ENCODE data around the gene ECSCR.

DNA sequence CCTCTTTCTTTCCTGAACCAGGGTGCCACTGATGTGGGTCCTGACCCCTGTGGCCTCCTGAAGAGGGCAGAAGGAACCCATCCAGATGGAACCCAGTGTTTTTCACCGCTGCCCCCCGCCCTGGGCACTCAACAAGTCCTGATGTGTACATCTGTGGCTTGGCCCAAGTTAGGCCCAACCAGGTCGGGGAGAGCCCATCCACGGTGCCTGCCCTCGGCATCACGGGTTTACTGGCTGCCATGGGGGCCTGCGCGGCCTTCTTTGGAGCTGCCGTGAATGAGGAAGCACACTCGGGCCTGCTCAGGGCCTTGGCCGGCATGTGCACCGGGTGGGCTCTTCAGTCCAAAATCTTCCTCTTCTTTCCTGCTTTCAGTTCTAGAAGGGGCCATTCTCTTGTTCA lies 5.8 kb downstream of the ECSCR start:
- TF ChIP-seq ZFP3 (CRISPR knock-in tag; IDR thresholded peaks at IDR 0.05) (no peak), PPARA (CRISPR knock-in tag; IDR thresholded peaks at IDR 0.05; ENCODE audit: borderline replicate concordance) (no peak), ARNTL (CRISPR knock-in tag; IDR thresholded peaks at IDR 0.05; ENCODE audit: borderline replicate concordance, low read depth) (no peak), SNAI2 (CRISPR knock-in tag; IDR thresholded peaks at IDR 0.05) (no peak), ZFP30 (CRISPR knock-in tag; IDR thresholded peaks at IDR 0.05) (no peak), OSR1 (CRISPR knock-in tag; IDR thresholded peaks at IDR 0.05) (no peak)
- TF ChIP-seq, protein P1, sequence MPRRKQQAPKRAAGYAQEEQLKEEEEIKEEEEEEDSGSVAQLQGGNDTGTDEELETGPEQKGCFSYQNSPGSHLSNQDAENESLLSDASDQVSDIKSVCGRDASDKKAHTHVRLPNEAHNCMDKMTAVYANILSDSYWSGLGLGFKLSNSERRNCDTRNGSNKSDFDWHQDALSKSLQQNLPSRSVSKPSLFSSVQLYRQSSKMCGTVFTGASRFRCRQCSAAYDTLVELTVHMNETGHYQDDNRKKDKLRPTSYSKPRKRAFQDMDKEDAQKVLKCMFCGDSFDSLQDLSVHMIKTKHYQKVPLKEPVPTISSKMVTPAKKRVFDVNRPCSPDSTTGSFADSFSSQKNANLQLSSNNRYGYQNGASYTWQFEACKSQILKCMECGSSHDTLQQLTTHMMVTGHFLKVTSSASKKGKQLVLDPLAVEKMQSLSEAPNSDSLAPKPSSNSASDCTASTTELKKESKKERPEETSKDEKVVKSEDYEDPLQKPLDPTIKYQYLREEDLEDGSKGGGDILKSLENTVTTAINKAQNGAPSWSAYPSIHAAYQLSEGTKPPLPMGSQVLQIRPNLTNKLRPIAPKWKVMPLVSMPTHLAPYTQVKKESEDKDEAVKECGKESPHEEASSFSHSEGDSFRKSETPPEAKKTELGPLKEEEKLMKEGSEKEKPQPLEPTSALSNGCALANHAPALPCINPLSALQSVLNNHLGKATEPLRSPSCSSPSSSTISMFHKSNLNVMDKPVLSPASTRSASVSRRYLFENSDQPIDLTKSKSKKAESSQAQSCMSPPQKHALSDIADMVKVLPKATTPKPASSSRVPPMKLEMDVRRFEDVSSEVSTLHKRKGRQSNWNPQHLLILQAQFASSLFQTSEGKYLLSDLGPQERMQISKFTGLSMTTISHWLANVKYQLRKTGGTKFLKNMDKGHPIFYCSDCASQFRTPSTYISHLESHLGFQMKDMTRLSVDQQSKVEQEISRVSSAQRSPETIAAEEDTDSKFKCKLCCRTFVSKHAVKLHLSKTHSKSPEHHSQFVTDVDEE (CRISPR knock-in tag; IDR thresholded peaks at IDR 0.05): no peak
- TF ChIP-seq, protein P2, sequence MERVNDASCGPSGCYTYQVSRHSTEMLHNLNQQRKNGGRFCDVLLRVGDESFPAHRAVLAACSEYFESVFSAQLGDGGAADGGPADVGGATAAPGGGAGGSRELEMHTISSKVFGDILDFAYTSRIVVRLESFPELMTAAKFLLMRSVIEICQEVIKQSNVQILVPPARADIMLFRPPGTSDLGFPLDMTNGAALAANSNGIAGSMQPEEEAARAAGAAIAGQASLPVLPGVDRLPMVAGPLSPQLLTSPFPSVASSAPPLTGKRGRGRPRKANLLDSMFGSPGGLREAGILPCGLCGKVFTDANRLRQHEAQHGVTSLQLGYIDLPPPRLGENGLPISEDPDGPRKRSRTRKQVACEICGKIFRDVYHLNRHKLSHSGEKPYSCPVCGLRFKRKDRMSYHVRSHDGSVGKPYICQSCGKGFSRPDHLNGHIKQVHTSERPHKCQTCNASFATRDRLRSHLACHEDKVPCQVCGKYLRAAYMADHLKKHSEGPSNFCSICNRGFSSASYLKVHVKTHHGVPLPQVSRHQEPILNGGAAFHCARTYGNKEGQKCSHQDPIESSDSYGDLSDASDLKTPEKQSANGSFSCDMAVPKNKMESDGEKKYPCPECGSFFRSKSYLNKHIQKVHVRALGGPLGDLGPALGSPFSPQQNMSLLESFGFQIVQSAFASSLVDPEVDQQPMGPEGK (CRISPR knock-in tag; IDR thresholded peaks at IDR 0.05; ENCODE audit: borderline replicate concordance): no peak
- TF ChIP-seq, protein P3, sequence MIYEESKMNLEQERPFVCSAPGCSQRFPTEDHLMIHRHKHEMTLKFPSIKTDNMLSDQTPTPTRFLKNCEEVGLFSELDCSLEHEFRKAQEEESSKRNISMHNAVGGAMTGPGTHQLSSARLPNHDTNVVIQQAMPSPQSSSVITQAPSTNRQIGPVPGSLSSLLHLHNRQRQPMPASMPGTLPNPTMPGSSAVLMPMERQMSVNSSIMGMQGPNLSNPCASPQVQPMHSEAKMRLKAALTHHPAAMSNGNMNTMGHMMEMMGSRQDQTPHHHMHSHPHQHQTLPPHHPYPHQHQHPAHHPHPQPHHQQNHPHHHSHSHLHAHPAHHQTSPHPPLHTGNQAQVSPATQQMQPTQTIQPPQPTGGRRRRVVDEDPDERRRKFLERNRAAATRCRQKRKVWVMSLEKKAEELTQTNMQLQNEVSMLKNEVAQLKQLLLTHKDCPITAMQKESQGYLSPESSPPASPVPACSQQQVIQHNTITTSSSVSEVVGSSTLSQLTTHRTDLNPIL (CRISPR knock-in tag; IDR thresholded peaks at IDR 0.05; ENCODE audit: low read depth): no peak
